HG03139 (cell line): Measurements from ENCODE around the gene FAM240B.

Experiments used
- ATAC-seq: cut with Tn5 transposase; IDR thresholded peaks from one replicate; pipeline ENCODE4 v1.9.1; 2021; ENCODE audit not compliant: unreplicated experiment

FAM240B gene

DNA sequence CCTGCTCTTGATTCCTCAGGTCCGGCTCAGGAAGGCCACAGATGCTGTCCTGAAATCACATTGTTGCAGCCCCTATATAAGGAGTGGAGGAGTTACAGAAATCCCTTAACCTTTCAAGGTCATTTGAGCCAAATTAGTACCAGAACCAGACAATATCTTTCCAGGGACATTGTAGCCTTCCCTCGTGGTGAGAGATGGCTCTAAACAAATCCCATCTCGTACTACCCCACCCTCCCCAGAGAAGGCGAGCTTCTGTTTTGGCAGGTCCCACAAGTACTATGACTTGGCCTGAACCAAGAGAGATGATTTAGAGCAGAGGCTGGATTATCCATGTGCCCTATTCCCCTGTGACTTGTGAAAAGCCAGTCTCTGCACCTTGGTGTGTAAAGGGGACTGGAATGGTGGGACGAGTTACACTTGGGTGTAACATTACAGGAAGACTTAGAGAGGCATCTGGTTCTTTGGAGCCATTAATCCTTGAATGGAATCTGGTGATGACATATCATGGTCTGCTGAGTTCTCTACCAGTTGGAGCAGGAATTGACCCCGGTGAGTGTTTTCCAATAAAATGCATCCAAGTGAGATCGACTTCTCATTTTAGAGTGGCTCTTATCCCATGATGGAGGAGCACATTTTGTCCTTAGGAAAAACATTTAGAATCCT, at the start of gene FAM240B:
FAM240B (minus strand) TSS at position 51 of the 663 bp plus-strand sequence. CDS start 16,134 bp downstream, outside the sequence.
- ATAC-seq: no peak

DNA sequence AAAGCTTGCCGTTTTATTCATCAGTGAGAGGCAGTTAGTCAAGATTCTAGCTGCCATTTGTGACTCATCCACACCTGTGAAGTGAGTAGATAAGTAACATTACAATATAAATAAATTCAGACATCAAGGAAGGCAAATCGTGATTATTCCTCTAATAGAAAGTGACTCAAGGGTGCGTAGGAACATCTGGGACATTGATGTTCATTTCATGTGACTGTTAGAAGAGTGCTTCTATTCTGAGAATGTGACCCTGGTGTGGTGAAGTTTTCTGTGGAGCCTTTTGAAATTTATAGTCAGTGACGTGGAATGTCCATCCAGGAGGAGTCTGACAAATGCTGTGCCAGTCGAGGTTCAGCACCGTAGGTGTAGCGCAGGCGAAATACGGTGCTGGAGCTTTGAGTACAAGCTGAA, 48.4 kb upstream of the FAM240B start:
- no peak for ATAC-seq

DNA sequence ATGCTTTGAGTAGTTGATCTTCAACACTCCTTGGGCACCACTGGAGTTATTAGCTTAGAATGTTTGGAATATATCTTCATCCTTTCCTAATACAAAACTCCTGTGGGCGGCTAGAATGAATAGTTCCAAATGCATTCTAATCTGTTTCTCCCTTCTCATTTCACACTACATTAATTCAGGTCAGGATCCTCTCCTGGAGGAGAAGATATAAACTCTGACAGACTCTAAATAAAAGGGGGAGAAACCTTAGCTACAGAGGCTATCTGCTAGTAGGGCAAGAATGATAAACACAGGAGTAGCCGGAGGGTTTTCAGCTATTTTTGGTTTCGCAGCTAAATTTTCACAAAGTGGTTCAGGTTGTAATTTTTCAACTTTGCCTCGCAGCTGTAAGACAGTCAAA, 45.2 kb upstream of the FAM240B start:
- ATAC-seq: no peak

DNA sequence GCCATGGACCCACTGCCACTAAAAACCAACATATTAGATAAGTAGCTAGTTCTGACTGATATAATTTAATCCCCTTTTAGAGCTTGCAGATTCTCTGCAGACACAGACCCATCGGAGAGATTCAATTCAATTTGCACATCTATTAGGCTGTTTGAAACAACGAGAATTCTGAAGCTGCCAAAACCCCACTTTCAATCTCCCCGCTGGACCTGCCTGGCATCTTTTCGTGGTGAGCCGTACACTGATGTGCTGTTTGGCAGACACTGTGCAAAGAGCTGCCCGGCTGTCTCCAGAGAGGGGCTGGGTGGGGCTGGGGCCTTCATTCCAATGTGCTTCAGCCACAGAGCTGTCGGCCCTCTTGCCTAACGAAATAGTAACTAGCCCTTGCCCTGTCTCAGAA, 42.1 kb upstream of the FAM240B start:
- ATAC-seq: no peak

DNA sequence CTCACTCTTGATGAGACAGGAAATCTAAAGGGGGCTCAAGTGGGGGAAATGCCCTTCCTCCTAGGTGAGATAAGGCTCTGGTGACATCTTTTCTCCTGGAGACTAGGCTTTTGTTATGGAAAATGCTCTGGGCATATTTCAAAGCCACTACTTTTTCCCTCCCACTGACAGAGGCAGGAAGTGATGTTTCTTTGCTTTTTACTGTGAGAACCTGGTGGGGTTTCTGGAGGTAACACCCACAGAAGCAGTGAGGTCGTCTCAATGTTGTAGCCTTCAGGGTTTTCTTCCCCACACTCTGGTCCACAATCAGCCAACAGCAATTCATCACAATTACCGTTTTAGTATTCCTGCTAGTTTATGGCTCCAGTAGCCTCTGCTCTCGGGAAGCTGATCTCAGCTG, 41.4 kb upstream of the FAM240B start:
- no peak for ATAC-seq

DNA sequence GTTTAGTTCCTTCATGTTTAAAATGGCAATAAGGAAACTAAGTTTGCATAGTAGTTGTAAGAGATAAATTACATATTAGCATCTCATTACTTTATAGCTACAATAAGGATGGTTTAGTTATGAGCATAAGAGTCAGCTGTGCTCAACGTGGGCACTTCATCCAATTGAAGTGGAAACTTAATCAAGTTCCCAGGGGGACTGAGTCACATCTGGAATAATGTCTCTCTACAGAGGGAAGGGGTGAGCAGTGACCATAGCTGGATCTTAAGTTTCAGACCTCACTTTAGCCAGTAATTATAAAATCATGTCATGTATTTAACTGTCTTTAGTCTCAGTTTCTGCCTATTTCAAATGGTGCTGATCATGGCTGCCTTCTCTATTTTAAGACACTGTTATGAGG, 36.8 kb upstream of the FAM240B start:
- no peak for ATAC-seq

DNA sequence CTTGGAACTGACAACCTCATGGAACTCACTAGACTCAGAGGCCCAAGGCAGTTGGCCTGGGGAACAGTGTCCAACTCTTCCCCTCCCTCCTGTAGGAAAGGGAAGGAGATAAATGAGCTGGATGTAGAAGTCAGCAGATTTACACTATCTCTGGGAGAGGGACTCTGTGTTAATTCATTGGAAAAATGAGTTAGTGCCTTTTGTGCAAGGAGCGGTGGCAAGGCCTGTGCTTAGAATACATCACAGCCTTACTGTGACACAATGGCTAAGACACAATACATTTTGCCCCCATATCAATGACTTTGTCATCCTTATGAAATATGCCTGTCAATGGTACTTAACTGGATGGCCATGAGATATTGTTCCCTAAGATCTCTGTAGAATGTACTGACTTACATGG, 28.0 kb upstream of the FAM240B start:
- ATAC-seq: no peak

DNA sequence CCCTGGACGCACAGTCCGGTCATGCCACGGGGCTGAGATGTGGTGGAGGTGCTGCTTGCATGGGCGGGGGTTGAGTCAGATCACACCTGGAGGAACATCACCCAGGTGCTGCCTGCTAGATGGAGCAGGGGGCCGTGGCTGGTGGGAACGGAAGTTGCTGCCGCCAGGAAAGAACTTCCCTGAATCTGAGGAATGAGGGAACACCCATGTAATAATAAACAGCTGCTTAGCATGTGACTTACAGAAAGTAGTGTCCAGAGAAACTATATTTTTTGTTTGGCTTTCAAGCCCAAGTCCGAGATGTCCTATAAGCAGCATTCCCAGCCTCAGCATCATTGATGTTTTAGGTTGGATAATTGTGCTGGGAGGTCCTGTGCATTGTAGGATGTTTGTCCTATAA, 27.1 kb upstream of the FAM240B start:
- no peak for ATAC-seq

DNA sequence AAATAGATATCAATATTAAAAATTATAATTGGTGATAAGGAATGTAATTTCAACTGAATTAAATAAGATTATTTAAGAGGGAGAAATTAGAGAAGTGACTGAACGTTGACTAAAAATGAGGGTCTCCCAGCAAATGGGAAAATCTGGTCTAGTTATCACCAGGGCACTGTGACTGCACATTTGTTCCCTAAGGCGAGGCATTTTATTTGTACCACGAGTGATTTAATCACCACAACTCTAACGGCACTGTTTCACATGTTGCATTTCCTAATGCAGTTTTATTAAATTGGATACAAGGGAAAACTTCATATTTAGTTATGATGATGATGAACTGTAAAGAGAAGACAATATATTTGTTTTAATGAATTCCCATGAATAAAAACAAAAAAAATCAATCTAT, 26.4 kb upstream of the FAM240B start:
- ATAC-seq: no peak

DNA sequence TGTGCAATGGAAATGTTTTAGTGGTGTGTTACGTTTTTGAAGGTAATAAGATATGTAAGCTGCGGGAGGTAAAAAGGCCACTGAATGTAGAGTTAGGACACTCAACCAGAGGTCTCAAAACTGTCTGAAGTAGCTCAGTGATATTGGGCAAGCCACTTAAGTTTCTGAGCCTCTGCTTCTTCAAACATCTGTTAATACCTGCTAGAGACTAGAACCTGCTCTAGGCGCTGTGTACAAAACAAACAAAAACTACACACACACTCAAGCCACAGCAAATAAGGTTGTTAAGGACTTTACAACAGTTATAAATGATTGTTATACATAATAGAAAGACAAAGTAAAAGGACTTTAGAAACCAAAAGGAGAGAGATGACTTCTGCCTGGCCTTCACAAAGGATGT, 24.6 kb upstream of the FAM240B start:
- no peak for ATAC-seq

DNA sequence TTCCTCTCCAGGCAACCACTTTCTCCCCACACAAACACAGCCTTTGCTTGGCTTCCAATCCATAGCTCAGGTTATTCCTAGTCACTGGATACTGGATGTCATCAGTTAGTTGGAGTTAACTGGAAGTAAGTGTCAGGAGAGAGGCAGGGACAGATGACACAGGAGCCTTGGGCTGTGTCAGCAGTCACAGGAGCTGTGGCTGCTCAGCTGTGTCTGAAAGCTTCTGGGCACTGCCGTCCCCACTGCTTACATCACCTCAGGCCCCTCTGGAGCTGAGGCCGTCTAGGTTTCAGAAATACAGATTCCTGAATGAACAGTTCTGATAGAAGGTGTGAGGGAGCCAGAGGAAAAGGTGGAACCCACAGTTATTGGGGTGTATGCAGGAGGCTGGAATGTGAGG, 17.3 kb upstream of the FAM240B start:
- ATAC-seq: no peak

DNA sequence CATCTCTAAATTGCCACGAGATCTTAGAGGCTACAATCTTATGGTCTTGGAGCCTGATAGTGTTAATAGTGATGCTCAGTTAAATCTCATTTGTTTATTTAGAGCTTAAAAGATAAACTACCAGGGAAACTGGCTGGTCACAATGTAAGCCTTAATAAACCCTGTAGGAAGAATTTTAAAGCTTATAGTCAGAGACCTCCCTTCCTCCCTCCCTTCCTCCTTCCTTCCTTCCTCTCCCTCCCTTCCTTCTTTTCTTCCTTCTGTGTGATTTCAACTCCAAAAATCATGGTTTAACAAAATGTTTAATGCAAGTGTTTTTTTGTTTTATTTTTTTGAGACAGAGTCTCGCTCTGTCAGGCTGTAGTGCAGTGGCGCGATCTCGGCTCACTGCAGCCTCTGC, 14.9 kb upstream of the FAM240B start:
- no peak for ATAC-seq

DNA sequence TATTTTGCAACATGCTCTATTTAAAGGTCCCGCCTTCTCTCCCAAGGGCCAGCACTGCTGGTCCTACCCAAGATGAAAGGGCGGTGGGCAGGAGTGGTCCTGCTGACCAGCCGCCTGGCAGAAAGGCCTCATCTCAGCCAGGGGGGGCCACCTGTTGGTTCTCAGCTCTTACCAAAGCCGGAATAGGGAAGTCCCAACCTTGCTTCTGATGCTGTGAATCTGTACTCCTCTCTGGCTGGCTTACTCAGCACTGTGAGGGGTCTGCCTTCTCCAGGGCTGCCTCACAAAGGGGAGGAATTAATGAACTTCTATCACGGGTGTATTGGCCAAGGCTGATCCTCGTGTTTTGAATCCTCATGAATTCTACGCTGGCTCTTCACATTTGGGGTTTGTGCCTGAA, 13.6 kb upstream of the FAM240B start:
- no peak for ATAC-seq

DNA sequence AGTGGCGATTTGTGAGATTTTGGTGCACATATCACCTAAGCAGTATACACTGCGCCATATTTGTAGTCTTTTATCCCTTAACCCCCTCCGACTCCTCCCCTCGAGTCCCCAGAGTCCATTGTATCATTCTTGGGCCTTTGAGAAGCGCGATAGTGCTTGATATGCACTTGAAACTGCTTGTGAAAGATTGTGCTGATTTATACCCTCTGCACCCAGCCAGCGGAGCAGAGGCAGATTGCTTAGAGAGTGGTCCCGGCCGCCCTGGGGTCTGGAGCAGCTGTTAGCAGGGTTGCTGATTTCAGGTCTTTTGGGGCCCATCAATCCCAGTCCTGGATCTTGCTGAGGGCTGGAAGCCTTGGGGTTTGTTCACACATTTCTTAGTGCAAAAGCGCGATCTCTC, 13.0 kb upstream of the FAM240B start:
- no peak for ATAC-seq

DNA sequence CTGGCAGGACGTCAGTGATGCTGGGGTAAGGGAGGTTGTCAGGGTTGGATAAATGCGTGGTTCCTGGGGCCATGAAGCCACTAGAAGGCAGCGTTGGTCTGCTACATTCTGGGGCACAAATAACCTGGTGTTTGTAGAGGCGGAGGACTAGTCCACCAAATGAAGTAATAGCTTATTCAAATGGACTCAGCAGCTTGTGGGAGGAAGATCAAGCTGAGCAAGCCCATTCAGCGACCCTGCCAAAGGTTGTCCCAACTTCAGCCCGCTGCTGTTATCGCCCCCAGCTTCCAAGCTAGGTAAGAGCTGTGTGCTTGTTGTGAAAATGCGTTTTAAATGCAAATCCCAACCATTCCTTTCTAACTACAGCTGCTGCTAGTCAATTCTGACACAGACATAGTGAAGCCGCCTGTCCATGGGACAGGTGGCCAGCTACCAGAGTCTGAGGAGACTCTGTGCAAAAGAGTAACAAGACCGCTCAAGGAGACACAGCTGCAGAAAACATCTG, 7.6 kb upstream of the FAM240B start:
- ATAC-seq: no peak

DNA sequence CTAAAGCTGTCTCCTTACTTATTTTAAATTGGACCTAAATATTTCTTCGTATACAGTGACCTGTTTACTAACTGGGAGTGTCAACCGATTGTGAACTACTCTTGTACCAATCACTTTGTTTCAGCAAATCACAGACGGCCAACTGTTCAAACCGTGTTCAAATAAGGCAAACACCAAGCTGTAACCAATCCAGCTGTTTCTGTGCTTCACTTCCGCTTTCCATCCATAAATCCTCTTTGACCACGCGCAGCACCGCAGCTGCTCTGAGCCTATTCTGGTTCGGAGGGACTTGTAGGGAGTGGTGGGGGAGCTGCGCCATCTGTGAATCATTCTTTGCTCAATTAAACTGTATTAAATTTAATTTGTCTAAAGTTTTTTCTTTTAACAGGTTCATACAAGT, 4.8 kb upstream of the FAM240B start:
- ATAC-seq: no peak

DNA sequence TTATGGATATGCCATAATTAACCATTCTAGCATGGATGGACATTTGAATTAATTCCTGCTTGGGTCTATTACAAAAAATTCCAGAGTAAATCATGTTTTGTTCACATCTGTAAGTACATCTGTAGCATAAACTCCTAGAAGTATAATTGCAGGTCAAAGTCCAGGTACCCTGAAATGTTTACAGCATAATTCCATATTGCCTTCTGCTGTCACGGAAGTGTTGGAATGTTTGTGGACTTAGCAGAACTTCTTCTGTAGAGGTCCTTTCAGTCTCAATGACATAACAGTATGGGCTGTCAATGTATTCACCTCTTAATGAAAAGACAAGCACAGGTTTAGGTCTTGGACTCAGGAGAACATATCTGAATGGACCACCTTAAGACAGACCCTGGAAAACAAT, 1.8 kb downstream of the FAM240B start:
- no peak for ATAC-seq

DNA sequence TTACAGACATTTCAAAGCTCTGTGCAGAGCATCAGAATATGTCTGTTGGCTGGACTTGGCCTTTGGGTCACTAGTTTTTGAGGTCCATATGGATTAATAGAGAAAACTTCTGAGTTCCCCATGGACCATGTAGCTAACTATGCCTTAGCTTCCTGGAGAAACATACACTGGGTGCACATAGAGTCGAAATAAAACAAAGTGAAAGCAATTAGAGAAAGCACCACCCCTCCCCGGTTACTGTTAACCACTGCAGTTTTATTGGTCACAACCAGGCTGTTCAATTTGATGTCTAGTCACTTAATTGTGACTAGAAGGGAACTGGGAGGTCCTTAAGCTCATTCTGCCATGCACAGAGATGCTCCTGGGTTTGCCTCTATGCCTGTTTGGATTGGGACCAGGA, 4.2 kb downstream of the FAM240B start:
- ATAC-seq: no peak

DNA sequence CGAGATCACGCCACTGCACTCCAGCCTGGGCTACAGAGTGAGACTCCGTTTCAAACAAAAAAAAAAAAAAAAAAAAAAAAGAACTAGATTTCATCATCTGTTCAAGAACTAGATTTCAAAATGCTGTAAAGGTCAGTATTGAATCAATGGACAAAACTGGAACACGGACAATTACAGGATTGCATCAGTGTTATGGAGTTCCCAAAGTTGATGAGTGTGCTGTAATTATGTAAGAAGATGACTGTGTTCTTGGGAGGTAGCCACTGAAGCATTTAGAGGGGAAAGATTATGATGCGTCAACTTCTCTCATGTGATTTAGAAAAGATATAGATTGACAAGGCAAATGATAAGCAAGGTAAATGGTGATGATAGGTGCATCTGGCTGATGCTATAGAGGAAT, 6.5 kb downstream of the FAM240B start:
- ATAC-seq: no peak

DNA sequence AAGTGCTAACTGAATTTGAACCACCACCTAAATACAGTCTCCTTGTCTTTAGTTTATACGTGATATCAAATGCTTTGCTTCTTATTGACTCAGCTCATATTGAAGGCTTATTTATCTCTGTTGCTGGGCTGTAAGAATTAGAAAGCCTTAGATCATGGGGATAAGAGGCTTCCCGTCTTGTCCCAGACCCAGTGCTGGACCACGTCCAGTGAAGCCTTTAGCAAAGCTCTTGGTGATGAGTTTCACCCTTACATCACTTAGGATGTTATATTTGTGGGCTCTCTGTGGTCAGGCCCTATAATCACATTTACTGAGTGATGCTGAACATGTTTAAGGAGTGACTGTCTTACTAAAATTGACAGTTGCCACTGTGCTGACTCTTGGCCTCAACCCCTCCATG, 11.2 kb downstream of the FAM240B start:
- no peak for ATAC-seq

DNA sequence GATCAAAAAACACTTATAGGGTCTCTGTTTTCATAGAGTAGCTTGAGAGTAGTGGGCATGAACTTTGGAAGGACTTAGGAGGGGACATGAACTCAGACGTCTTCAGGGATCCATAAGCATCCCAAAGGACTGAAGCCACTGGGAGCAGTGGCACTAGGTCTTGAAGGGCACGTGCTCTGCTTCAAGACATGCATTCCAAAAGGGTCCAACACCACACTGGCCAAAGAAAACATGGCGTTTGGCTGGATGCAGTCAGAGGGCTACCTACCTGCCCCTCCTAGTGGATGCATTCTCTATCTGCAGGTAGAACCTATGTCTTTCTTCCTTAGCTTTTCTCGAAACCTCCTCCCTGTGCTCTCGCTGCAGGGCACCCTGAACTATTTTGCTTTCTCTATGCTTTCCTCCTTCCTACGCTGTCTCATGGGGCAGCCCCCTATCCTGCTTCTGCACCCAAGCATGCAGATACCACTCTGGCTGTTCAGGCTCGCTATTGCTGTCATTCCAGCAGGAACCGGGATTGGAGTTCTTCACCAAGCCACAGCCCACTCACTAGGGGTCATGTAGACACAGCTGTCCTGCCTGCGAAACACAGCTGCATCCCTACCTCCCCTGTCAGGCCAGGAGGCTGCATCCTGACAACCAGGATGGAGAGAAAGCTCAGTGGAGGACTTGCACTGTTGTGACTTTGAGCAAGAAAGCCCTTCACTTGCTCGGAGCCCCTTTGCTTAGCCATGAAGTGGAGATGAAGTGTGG, 11.9 kb downstream of the FAM240B start:
- no peak for ATAC-seq

DNA sequence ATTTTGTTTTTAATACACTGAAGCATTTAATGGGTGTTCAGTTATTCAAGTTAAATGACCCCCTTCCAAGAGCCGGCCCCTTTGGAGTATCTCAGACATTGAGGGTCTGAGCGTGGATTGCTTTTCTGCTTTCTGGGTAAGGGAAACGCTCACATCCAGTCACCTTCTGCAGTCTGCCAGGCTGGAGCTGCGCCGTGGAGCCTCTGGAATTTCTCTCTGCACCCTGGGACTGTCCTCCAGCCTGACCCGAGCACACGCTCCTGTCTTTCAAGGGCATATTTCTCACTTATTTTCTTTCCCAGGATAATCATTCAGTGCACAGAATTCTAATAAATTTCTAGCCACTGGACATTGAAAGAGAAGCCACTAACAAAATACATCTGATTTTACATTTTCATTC, 13.4 kb downstream of the FAM240B start:
- no peak for ATAC-seq

DNA sequence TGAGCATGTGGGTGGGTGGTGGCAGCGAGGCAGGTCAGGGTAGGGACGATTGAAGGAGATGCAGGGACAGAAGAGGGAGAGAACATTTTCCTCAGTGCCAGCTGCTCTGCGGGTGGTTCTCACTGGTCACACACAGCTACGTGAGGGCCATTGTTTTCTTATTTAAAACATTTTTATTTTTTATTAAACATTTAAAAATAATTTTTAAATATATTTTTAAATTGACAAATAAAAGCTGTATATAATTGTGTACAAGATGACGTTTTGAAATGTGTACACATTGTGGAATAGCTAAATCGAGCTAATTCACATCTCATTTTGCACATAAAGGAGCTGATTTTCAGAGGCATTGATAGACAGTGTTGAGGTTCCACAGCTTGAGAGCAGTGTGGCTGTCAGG, 14.0 kb downstream of the FAM240B start:
- no peak for ATAC-seq
